ENCODE measurements around the gene UNC5B.

UNC5B gene

DNA sequence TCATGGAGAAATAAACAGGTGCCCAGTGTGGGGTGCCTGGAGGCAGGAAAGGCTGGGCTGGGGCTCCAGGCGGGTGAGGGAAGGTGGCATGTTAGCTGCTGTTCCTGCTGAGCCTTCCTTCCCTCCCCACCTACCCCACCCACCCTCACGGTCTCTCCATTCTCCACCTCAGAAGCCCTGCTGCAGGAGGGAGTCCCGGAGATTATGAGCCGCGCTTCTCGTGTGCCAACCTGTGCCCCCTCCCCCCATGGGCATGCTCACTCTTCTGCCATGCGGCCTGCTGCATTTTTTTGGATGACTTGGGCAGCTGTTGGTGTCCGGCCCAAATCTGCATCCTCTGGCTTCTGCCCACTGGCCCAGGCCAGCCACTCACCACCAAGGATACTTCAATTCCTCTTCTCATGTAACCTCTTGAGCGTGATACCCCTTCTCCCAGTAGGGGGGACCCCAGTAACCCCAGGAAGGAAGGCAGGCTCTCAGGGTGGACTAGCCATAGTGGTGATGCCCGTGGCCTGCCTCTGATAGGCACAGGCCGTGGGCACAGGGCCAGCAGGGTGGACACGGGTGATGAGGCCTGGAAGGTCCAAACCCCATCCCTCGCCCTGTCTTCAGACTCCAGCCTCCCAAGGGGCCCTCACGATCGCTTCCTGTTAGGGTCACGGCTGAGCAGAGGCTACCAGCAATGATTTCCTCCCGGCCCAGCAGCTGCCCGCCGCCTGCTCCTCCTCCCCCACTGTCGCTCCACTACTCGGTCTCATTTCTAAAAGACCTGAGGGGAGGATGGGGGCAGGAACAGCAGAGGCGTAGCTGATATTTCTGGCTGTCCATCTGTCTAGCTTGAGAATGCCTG, 27.8 kb downstream of the UNC5B start:
- DNase-seq, result peak; percentile 38

GRCh38 chr10:71241114-71241829, 28.9 kb downstream of the UNC5B start:
- peak; percentile 73 for DNase-seq

DNA sequence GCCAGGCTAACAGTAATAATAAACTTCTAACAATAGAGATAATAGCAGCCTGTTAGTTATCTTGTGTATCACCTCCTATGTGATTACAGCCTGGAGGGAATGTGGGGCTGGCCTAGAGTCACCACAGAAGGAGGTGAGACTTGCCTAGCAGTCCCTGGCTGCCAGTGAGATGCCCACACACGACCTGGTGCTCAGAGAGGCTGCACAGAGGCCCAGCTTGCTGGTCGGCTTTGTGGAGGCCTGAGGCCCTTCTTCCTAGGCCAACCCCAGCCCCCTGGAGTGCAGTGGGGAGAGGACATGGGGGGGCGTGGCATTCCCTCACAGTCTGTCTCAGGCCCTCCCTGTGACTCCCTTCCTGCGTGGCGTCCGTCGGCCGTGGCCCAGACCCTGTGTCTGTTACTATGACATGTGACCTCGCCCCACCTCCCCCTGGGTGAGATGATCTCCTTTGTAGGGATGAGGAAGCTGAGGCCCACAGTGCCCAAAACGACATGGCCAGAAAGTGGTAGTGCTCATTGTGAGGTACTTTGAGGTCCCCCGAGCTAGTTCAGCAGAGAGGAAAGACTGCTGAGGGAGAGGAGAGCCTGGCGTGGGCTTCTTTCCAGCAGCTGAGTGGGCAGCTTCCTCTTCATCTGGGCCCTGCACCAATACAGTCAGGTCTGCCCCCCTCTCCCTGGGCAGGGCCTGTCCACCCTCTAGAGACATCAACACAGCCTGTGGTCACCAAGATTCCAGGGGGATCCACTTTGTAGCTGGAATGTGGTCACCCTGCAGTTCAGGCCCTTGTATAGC, 29.7 kb downstream of the UNC5B start:
- no peak for DNase-seq

GRCh38 chr10:71242622-71243009, 30.2 kb downstream of the UNC5B start:
- DNase-seq, result no peak

DNA sequence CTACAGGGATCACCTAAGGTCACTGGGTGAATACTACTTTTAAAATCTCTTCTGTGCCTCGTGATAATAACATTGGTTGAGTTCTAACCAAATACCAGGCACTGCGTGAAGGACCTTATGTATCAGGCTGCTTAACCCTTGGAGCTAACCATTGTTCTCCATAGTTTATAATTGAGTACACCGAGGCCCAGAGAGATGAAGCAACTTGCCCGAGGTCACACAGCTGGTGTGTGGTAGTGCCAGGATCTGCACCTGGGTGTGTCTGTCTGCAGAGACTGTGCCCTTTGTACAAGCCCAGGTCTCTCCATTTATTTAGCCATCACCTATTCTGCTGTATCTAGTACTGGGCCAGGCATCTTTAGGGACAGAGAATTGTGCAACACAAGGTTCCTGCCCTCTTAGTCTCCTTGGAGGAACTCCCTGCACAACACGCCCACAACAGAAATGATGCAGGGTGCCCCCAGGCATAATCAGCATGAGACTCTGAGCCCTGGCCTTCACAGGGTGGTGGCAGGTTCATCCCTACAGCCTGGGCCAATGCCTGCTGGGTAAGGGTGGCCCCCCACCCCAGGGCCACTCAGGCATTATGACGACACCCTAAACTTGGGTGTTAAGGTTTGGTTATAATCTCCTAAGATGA, 31.5 kb downstream of the UNC5B start:
- peak; percentile 21 for DNase-seq

DNA sequence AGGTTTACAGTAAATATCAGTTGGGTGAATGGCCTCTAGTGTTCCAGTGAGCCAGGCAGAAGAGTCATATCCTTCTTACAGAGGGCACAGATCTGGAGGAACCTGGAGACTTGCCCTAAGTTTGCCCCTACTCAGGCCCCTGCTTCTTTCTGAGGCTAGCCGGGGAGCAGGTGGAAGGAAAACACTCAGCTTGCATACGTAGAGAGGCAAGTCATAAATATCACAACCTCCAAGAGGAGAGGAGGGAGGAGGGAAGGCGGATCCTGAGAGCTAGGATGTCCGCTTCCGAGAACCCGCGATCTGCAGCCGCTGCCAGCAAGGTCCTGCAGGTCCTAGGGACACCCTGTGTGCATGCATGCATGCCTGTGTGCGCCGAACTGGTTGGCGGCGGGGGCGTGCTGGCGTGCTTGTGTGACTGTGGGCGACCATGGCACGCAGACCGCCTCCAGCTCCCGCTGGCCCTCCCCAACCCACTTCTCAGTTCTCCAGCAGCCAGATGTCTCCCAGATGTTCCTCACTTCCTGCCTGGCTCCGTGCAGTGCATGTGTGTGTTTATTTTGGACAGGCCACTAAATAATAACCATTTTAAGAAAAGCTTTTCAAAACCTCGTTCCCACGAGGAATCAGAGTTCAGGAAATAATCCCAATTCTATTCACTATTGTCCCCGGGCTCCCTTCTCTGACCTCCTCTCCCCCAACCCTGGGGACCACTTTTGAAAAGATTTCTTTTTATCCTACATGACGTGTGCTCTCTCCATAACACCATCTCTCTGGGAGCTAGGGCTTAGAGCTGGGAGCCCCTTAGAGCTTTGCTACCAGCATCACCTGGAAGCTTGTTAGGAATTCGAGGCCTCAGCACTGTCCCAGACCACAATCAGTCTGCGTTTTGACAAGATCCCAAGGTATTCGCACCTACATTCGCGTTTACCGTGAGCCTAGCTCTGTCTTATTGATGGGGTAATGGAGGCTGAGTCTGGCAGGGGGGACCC, 32.4 kb downstream of the UNC5B start:
- peak; percentile 40 for DNase-seq

DNA sequence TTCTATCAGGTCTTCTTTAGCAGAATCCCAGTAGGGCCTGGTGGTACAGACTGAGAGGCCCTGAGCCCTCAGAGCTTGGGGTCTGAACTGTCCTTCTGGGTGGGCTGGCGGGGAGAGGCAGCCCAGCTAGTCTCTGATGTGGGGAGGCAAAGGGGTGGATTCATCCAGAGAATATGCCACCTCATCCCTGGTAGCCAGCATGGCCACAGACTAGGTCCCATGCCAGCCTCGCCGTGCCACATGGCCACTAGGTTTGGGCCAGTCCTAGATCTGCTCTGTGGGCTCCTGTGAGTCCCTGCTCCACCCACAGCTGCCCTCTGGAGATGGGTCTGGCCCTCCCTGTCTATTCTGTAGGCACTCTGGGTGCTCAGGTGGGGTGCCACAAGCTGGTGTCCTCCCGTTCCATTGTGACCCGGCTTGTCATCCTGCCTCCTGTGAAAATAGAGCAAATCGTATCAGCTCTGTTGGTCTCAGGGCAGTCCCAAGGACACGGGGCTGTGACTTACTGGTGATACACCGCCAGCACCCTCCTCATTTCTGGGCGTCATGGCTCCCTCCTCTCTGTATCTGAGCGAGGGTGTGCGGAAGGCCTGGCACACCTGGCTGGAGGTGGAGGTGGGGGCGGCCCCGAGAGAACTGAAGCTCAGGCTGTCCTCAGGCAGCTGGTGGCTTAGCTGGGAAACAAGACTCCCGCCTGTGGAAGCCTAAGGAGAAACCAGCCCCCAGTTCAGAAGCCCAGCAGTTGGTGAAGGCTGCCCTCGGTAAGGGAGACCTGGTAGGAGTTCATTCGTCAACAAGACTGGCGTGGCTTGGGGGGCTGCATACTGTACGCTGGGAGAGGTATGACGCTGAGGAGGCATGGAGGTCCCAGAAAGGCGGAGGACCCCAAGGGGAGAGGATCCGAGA, 33.3 kb downstream of the UNC5B start:
- no peak for DNase-seq

- DNase-seq, result peak; percentile 72
Observed at GRCh38 chr10:71246591-71247413, 34.4 kb downstream of the UNC5B start.

- DNase-seq, result no peak
Observed at GRCh38 chr10:71247414-71247705, 35.0 kb downstream of the UNC5B start.

DNA sequence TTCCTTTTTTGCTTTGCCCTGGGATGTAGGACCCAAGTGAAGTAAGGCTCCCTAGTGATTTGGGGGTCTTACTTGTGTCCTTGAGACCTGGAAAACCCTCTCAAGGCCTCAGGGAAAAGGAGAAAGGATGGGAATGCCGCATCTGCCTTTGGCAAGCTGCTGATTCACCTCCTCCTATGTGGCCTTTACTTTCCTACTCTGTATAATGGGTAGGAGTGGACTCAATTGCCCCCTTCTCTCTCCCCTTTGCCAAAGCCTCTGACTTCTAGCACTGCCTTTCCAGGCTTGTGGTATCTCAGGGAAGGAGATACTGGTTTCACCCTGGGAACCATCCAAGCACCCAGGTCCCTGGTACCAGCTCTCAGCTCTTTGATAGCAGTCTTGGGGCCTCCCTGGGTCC, 35.4 kb downstream of the UNC5B start:
- no peak for DNase-seq

GRCh38 chr10:71248210-71248609, 35.8 kb downstream of the UNC5B start:
- DNase-seq, result no peak

DNA sequence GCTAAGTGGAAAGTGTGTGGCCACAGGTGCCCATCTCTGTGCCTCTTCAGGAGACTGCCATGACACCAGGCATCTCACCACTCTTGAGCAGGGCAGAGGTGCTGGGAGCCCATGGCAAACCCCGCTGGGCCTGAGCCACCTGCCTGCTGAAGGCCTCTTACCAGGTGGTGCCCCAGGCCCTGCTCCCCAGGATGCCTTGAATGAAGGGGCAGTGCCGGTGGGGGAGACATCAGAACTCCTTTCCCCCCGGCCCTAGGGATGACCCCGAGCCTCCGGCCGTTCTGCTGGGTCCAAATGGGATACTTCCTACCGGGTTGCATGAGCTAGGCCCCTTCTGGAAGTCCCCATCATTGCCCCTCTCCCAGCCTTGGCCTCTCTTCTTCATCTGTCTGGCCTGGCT, 37.6 kb downstream of the UNC5B start:
- DNase-seq, result no peak

DNA sequence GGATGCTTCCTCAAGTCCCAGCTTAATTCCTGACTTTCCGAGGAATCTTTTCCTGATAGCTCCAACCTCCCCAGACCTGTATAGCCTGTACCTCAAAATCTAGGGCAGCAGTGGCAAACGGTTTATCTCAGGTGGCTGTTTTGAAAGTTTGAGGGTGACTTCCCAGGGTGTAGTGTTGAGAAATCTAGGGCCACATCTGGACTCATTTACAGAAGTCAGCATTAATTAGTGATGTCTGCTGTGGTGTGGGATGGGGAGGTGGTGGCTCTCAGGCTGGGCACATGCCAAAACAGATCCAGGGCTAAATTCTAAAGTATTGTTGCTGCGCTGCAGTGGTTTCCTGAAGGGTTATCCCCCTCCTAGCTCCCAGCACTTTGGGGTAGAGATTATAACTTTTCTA, 38.0 kb downstream of the UNC5B start:
- DNase-seq, result peak; percentile 35

DNA sequence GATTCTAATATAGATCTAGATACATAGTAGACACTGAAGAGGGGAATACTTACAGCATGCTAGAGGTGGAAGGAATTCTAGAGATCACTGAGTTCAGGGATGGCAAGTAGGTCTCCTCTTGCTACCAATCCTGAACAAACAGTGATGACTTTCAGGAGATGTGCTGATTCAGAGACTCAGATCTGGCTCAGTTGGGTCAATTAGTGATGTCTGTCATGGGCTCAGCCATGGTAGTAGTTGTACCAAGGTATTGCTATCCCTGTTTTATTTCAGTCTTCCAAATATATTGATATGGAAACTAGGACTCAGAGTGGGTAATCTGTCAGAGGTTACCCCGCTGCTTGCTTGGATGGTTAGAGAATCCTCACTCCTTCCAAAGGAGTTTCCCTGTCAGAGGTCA, 38.5 kb downstream of the UNC5B start:
- DNase-seq, result no peak

GRCh38 chr10:71251319-71251718, 38.9 kb downstream of the UNC5B start:
- no peak for DNase-seq

DNA sequence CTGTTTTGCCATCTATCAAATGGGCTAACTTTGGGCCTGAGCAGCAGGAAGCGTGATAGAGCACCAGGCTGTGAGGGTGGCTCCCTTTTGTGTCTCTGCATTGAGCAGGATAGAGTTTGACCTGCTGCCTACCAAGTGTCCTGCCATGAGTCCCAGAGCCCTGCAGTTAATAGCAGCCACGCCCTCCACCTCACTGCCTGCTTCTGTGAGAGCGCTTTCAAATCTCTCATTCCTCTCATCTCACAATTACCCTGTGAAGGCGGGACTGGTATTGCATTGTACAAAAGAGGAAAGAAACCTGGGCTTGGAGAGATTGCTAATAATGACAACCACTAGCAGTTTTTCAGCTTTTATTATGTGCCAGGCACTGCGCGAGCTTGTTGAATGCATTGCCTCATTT, 39.9 kb downstream of the UNC5B start:
- peak; percentile 45 for DNase-seq

DNA sequence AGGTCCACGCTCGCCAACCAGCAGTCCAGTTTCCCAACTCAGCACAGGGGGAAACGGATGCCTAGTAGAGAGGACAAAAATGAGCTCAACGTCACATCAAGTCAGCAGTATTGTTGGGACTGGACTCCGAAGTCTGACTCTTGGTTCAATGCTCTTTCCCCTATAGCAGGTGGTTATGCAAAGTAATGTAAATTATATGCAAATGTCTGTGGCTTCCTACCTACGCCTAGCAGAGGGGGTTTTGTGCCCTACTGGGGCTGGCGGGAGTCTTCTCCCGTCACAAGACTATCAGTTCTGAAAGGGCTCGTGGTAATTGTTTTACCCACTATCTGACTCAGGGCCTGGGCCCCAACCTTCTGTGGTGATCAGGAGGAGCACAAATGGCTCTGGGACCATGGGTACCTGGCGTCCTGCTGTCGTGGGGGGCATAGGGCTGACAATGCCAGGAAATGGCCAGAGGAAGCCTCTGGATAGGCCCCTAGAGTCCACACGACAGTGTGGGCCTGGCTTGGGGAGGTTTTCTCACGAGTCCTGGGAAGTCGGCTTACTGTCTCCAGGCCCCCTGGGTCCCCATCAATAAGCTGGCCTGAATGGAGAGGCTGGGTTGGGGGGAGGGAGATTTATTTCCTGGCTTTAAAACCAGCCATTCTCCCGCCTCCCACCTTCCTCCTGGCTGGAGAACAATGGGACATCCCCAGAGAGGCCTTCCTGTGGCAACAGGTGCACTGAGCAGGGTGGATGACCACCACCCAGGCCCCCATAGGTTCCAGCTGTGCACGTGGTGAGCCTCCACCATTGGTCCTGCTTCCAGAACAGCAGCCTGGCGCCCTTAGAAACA, 41.8 kb downstream of the UNC5B start:
- peak; percentile 64 for DNase-seq

DNA sequence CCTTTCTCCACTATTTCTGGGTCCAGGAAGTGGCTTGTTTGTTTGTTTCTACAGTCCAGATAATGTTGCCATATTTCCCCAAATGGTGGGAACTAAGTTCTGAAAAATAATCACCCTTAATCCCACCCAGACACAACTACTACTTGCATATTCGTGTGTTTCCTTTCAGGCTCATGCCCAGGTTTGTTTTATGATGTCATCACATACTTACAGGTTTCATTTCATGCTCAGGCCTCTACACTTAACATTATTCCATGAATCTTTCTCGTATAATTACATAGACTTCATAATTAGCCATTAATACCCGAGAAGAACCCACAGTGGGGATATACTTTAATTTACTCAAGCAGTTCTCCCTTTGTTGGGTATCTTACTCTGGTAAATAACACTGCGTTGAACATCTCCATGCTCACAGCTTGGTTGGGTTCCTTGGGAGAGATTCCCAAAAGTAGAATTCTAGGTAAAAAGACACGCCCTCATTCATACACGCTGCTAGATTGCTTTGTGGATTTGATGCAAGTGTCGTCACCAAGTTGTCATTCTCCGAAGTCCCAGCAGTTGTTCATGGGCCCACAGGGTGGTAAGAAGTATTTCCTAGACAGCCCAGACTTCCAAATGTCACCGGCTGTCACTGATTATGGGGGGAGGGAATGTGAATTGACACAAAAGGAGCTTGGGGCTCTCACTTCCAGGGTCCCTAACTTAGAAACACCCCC, 42.6 kb downstream of the UNC5B start:
- DNase-seq, result no peak

DNA sequence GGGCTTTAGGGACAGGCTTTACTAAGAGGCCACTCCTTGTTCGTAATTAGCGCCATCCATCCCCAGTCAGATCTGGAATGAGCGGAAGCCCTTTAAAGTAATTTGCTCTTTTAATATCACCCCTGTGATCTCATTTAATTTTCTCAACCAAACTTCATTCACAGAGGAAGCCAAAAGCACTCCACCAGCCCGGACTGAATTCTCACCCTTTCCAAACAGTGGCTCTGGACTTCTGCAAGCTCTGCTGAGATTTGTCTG, 43.1 kb downstream of the UNC5B start:
- no peak for DNase-seq
